ENCODE results near the gene SLC22A23. TPM values are rescaled to one million over a fixed set of nuclear protein-coding genes. Genes with fewer than 3 reads are reported as not detected.

SLC22A23 gene
- total and polyA plus RNA-seq, 4 donors, result 4.9 to 45.4 (median 19.7) TPM

DNA sequence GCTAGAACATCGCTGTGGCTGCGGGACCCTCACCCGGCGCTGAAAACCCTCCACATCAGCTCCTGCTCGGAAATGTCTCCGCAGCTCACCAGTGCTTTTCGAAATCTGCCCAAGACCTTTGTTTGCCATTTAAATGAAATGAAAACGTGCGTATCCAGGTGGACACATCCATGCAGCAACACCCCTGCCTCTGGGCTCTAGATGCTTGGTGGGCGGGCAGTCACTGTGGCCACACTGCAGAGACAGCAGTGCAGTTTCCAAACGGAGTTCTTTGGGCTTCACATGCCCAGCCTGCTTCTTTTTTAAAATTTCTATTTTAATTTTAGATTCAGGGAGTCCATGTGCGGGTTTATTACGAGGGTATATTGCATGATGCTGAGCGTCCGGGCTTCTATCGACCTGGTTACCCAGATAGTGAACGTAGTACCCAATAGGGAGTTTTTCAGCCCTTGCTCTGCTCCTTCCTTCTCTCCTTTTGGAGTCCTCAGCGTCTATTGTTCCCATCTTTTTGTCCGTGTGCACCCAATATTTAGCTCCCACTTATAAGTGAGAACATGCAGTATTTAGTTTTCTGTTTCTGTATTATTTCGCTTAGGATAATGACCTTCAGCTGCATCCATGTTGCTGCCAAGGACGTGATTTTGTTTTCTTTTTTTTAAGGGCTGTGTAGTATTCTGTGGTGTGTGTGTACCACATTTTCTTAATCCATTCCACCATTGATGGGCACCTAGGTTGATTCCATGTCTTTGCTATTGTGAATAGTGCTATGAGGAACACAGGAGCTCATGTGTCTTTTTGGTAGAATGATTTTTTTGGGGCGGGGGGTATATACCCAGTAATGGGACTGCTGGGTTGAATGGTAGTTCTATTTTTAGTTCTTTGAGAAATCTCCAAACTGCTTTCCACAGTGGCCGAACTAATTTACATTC is 224.6 kb downstream of the SLC22A23 start:
- TF ChIP-seq FOXA1 (IDR thresholded peaks at IDR 0.05), result no peak
- Histone ChIP-seq H3K36me3 (ENCODE audit: control insufficient read depth in 4 of 4, insufficient read depth in 3 of 4, low read depth in 1 of 4, low read length in 3 of 4) (no peaks in the 10 kb centered on the region), H3K27ac (ENCODE audit: low read depth in 1 of 2, low read length in 2 of 2) (no peak overlapping the region), H3K4me1 (ENCODE audit: control insufficient read depth in 4 of 4, insufficient read depth in 4 of 4, low read length in 3 of 4) (peaks cover 10 to 38% (median 27%) of the 10 kb centered on the region in 4 donors), H3K27me3 (ENCODE audit: control insufficient read depth in 4 of 4, insufficient read depth in 4 of 4, low read length in 3 of 4) (peaks cover 0 to 5% (median 3%) of the 10 kb centered on the region in 4 donors), H3K9me3 (ENCODE audit: control insufficient read depth in 4 of 4, low read length in 3 of 4) (no peaks in the 10 kb centered on the region), H3K9ac (ENCODE audit: low read depth in 1 of 2, low read length in 2 of 2) (no peak overlapping the region), H3K4me3 (ENCODE audit: low read depth in 1 of 3, low read length in 3 of 3) (peak overlapping the region; percentile 73 to 81 (median 76))
- no peak for DNase-seq (ENCODE audit: low spot score)
- 23% methylated on average over 23 of the region's 23 CpGs for WGBS

DNA sequence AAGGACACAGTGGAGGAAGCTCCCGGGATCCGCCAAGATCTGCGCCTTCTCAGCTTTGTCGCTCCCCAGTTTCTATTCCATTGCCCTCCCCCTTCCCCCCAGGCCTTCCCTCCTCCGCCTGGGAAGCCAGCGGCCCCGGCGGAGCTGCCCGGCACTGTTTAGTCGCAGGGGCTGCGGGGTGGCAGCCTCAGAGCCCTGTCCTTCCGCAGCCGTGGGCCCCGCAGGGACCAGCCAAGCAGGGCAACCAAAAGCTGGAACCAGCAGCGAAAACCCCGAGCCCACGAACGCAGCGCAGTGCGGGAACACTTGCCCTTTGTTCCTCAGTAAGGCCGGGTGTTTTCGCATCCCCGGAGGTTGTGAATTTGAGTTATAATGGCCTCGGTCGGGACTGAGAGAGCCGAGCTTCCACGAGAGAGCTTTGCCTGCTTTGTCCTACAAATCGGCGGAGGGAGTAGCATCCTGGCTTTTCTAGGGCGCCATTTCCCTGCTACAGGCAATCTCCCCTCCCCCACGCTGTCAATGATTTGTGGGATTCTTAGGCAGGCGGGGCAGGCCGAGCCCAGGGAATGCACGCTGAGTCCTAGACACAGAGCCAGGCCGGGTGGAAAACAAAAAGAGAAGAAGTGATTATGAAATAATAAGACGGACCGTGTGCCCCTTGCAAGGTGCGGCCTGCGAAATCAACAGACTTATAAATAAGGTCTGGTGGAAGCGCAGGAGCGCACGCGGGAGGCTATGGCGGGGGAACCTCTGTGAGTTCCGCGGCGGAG is 225.4 kb downstream of the SLC22A23 start:
- WGBS, result 1% methylated on average over 47 of the region's 47 CpGs
- Histone ChIP-seq H3K27ac (ENCODE audit: low read depth in 1 of 2, low read length in 2 of 2) (no peak overlapping the region), H3K4me3 (ENCODE audit: low read depth in 1 of 3, low read length in 3 of 3) (peak overlapping the region; percentile 73 to 81 (median 76)), H3K27me3 (ENCODE audit: control insufficient read depth in 4 of 4, insufficient read depth in 4 of 4, low read length in 3 of 4) (peaks cover 0 to 8% (median 4%) of the 10 kb centered on the region in 4 donors), H3K4me1 (ENCODE audit: control insufficient read depth in 4 of 4, insufficient read depth in 4 of 4, low read length in 3 of 4) (peaks cover 18 to 46% (median 34%) of the 10 kb centered on the region in 4 donors), H3K9ac (ENCODE audit: low read depth in 1 of 2, low read length in 2 of 2) (peak overlapping the region in 1 of 2 donors; percentile 22), H3K36me3 (ENCODE audit: control insufficient read depth in 4 of 4, insufficient read depth in 3 of 4, low read depth in 1 of 4, low read length in 3 of 4) (no peaks in the 10 kb centered on the region), H3K9me3 (ENCODE audit: control insufficient read depth in 4 of 4, low read length in 3 of 4) (no peaks in the 10 kb centered on the region)
- TF ChIP-seq JUND (IDR thresholded peaks at IDR 0.05) (peak in 1 of 2 donors; percentile 5), RXRA (IDR thresholded peaks at IDR 0.05) (peak; percentile 28), NR2F2 (IDR thresholded peaks at IDR 0.05) (no peak), YY1 (IDR thresholded peaks at IDR 0.05) (peak; percentile 97), HNF4A (conservative IDR thresholded peaks at IDR 0.05) (peak; percentile 29 to 39), SP1 (IDR thresholded peaks at IDR 0.05) (peak; percentile 38), TAF1 (conservative IDR thresholded peaks at IDR 0.05) (peak; percentile 50), GABPA (IDR thresholded peaks at IDR 0.05 in 1 of 2, conservative IDR thresholded peaks at IDR 0.05 in 1 of 2) (no peak), FOXA2 (IDR thresholded peaks at IDR 0.05) (no peak), RAD21 (IDR thresholded peaks at IDR 0.05) (peak; percentile 39 to 48)
- TF ChIP-seq, protein P1, sequence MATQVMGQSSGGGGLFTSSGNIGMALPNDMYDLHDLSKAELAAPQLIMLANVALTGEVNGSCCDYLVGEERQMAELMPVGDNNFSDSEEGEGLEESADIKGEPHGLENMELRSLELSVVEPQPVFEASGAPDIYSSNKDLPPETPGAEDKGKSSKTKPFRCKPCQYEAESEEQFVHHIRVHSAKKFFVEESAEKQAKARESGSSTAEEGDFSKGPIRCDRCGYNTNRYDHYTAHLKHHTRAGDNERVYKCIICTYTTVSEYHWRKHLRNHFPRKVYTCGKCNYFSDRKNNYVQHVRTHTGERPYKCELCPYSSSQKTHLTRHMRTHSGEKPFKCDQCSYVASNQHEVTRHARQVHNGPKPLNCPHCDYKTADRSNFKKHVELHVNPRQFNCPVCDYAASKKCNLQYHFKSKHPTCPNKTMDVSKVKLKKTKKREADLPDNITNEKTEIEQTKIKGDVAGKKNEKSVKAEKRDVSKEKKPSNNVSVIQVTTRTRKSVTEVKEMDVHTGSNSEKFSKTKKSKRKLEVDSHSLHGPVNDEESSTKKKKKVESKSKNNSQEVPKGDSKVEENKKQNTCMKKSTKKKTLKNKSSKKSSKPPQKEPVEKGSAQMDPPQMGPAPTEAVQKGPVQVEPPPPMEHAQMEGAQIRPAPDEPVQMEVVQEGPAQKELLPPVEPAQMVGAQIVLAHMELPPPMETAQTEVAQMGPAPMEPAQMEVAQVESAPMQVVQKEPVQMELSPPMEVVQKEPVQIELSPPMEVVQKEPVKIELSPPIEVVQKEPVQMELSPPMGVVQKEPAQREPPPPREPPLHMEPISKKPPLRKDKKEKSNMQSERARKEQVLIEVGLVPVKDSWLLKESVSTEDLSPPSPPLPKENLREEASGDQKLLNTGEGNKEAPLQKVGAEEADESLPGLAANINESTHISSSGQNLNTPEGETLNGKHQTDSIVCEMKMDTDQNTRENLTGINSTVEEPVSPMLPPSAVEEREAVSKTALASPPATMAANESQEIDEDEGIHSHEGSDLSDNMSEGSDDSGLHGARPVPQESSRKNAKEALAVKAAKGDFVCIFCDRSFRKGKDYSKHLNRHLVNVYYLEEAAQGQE (IDR thresholded peaks at IDR 0.05), result peak; percentile 43
- peak; percentile 68 for DNase-seq (ENCODE audit: low spot score)

DNA sequence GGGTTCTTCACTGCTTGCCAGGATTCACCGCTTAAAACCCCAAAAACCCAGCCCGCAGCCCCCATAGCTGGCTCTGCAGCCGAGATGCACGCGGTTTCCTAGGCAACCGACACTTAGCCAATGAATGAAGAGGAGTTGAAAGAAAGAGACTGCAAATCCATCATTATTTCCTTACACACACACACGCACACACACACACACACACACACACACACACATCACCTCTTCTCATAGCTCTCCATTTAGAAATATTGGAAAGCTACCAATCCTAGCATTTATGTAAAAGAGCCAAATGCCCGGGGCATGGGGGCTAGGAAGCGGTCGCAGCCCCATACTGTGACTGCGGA is 226.0 kb downstream of the SLC22A23 start:
- Histone ChIP-seq H3K9ac (ENCODE audit: low read depth in 1 of 2, low read length in 2 of 2) (no peak overlapping the region), H3K4me1 (ENCODE audit: control insufficient read depth in 4 of 4, insufficient read depth in 4 of 4, low read length in 3 of 4) (peaks cover 18 to 46% (median 34%) of the 10 kb centered on the region in 4 donors)
- WGBS, result 6% methylated on average over 11 of the region's 11 CpGs
- no peak for TF ChIP-seq SP1 (IDR thresholded peaks at IDR 0.05)
- TF ChIP-seq, protein P2, sequence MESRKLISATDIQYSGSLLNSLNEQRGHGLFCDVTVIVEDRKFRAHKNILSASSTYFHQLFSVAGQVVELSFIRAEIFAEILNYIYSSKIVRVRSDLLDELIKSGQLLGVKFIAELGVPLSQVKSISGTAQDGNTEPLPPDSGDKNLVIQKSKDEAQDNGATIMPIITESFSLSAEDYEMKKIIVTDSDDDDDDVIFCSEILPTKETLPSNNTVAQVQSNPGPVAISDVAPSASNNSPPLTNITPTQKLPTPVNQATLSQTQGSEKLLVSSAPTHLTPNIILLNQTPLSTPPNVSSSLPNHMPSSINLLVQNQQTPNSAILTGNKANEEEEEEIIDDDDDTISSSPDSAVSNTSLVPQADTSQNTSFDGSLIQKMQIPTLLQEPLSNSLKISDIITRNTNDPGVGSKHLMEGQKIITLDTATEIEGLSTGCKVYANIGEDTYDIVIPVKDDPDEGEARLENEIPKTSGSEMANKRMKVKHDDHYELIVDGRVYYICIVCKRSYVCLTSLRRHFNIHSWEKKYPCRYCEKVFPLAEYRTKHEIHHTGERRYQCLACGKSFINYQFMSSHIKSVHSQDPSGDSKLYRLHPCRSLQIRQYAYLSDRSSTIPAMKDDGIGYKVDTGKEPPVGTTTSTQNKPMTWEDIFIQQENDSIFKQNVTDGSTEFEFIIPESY (IDR thresholded peaks at IDR 0.05), result no peak
- TF ChIP-seq, protein P3, sequence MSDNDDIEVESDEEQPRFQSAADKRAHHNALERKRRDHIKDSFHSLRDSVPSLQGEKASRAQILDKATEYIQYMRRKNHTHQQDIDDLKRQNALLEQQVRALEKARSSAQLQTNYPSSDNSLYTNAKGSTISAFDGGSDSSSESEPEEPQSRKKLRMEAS (IDR thresholded peaks at IDR 0.05), result no peak
- TF ChIP-seq GABPA (IDR thresholded peaks at IDR 0.05 in 1 of 2, conservative IDR thresholded peaks at IDR 0.05 in 1 of 2), result no peak
- no peak for TF ChIP-seq JUND (IDR thresholded peaks at IDR 0.05)
- TF ChIP-seq, protein P4, sequence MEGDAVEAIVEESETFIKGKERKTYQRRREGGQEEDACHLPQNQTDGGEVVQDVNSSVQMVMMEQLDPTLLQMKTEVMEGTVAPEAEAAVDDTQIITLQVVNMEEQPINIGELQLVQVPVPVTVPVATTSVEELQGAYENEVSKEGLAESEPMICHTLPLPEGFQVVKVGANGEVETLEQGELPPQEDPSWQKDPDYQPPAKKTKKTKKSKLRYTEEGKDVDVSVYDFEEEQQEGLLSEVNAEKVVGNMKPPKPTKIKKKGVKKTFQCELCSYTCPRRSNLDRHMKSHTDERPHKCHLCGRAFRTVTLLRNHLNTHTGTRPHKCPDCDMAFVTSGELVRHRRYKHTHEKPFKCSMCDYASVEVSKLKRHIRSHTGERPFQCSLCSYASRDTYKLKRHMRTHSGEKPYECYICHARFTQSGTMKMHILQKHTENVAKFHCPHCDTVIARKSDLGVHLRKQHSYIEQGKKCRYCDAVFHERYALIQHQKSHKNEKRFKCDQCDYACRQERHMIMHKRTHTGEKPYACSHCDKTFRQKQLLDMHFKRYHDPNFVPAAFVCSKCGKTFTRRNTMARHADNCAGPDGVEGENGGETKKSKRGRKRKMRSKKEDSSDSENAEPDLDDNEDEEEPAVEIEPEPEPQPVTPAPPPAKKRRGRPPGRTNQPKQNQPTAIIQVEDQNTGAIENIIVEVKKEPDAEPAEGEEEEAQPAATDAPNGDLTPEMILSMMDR (IDR thresholded peaks at IDR 0.05; ENCODE audit: low read depth, low read length, missing input control), result no peak
- TF ChIP-seq, protein P5, sequence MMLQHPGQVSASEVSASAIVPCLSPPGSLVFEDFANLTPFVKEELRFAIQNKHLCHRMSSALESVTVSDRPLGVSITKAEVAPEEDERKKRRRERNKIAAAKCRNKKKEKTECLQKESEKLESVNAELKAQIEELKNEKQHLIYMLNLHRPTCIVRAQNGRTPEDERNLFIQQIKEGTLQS (IDR thresholded peaks at IDR 0.05), result no peak
- no peak for TF ChIP-seq EGR1 (IDR thresholded peaks at IDR 0.05; ENCODE audit: low read depth in 2 of 2)
- TF ChIP-seq RXRA (IDR thresholded peaks at IDR 0.05), result no peak
- no peak for TF ChIP-seq TAF1 (conservative IDR thresholded peaks at IDR 0.05)
- TF ChIP-seq FOXA2 (IDR thresholded peaks at IDR 0.05), result no peak
- TF ChIP-seq NR2F2 (IDR thresholded peaks at IDR 0.05), result no peak
- no peak for TF ChIP-seq FOXA1 (IDR thresholded peaks at IDR 0.05)

More for the DNA sequence above, 226.0 kb downstream of the SLC22A23 start:
- peak overlapping the region; percentile 73 to 81 (median 76) for H3K4me3 ChIP-seq (ENCODE audit: low read depth in 1 of 3, low read length in 3 of 3)
- no peak for DNase-seq (ENCODE audit: low spot score)
- peaks cover 0 to 11% (median 4%) of the 10 kb centered on the region in 4 donors for H3K27me3 ChIP-seq (ENCODE audit: control insufficient read depth in 4 of 4, insufficient read depth in 4 of 4, low read length in 3 of 4)
- no peak overlapping the region for H3K27ac ChIP-seq (ENCODE audit: low read depth in 1 of 2, low read length in 2 of 2)
- H3K9me3 ChIP-seq (ENCODE audit: control insufficient read depth in 4 of 4, low read length in 3 of 4), result no peaks in the 10 kb centered on the region
- H3K36me3 ChIP-seq (ENCODE audit: control insufficient read depth in 4 of 4, insufficient read depth in 3 of 4, low read depth in 1 of 4, low read length in 3 of 4), result no peaks in the 10 kb centered on the region
